HG03457 (cell line): ENCODE data around the gene ARFGAP2.

Source experiments
- ATAC-seq: cut with Tn5 transposase; IDR thresholded peaks from one replicate; pipeline ENCODE4 v1.9.1; 2021; ENCODE audit warnings: moderate number of reproducible peaks; ENCODE audit not compliant: unreplicated experiment

The ARFGAP2 gene

GRCh38 chr11:47172740-47173336, 3.8 kb downstream of the ARFGAP2 start:
- no peak for ATAC-seq

- ATAC-seq: no peak
Observed at GRCh38 chr11:47171856-47172255, 4.8 kb downstream of the ARFGAP2 start.

GRCh38 chr11:47171061-47171838, 5.4 kb downstream of the ARFGAP2 start:
- ATAC-seq: no peak

- ATAC-seq: no peak
Observed at GRCh38 chr11:47166368-47166767, 10.3 kb downstream of the ARFGAP2 start.

GRCh38 chr11:47165253-47165840, 11.3 kb downstream of the ARFGAP2 start:
- no peak for ATAC-seq

DNA sequence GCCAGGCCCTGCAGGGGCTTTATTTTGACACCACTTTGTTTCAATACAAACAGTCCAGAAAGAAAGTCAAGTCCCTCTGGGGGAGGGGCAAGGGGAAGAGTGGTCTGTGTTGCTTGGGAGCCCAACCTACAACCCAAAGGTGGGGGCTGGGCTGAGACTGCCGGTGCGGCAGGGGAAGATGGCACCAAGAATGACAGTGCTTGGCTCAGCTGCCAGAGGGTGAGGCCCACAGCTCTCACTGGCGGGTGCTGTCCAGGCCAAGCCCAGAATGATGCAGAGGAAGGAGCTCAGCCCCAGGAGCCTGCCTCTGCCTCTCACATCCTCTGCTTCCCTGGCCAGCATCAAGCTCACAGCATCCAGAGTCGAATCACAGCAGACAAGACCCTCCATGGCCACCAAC, 12.4 kb downstream of the ARFGAP2 start:
- ATAC-seq: no peak

GRCh38 chr11:47163898-47164297, 12.8 kb downstream of the ARFGAP2 start:
- ATAC-seq: no peak

DNA sequence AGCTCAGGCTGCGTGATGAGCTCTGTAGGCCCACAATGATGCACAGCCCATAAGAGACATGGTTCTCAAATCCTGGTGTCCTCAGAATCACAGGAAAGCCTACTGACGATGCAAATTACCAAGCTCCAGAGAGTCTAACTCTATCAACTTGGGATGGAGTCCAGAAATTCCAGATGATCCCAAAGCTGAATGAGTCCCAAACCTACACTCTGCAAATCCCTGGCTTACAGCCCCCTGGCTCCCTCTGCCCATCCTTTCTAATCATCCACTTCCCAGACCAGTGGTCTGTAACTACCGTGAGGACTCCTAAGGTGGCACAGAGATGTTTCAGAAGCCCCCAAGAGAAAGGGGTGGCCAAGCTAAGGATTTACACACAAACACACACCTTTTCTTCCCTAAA, 13.5 kb downstream of the ARFGAP2 start:
- no peak for ATAC-seq

DNA sequence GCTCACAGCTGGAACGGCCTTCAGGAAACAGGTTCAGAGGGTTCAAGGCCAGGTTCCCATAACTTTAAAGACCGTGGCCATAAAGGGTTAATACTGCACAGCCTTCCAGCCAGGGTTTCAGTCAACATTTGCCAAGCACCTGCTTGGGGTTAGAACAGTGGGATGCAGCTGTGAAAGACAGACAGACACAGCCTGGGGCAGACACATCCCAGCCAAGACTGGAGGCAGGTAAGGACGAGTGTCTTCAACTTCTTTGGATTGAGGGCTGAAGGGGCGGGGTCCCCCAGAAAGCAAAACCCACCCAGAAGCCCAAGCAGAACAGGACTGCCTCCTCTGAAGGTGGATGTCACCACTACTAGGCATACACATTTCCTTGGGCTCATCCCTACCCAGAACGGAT, 14.3 kb downstream of the ARFGAP2 start:
- ATAC-seq: no peak

DNA sequence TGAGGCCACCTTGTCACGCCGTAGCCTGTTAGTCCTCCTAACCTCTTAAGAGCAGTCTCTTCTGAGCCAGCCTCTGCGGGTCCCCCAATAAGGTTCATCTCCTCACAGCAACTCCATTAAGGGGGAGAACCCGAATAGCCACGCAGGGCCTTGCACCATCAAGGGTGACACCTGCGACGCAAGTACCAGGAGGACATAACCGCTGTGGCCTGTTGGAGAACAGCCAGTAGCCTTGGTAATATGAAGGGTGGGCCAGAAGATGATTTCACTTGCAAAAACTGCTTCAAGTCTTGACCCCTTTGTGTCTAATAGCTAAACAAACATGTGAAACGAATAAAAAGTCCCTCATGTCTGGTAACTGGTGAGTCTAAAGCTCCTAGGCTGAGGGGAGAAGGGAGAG, 14.8 kb downstream of the ARFGAP2 start:
- ATAC-seq: no peak

- no peak for ATAC-seq
Observed at GRCh38 chr11:47161134-47161854, 15.4 kb downstream of the ARFGAP2 start.

GRCh38 chr11:47160753-47161133, 15.9 kb downstream of the ARFGAP2 start:
- ATAC-seq: no peak

GRCh38 chr11:47158242-47158641, 18.4 kb downstream of the ARFGAP2 start:
- ATAC-seq: no peak

DNA sequence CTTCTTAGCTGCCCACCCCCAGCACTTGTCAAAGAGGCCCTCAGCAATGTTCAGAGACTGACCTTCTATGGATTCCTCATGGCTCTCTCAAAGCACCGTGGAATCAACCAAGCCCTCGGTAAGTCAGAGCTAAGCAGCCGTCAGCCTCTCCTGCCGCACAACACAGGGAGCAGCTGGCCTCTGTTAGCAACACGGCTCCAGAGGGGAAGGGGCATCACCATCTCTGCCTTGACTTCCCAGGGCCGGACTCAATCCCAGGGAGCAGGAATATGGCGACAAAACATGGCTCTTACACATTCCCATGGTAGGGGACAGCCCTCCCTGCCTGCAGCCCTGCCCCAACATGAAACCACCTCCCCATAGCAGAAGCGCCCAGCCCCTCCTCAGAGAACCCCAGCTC, 18.9 kb downstream of the ARFGAP2 start:
- no peak for ATAC-seq

- ATAC-seq: no peak
Observed at GRCh38 chr11:47156951-47157350, 19.7 kb downstream of the ARFGAP2 start.

DNA sequence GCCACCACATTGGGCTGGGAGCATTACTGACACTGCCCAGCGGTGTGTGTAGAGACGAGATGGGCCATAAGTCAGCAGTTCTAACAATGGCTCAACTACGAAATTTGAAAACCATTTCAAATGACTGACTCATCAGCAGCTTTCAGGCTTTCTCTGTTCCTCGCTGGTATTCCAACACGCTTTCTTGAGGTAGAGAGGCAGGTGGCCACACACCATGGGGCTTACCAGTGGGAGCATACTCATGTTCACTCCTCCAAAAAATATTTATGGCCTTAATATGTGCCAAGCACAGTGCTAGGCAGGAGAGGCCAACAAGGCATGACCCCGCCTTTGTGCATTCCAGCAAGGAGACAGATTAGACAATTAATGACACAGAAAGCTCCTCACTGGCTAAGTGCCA, 20.3 kb downstream of the ARFGAP2 start:
- ATAC-seq: no peak

DNA sequence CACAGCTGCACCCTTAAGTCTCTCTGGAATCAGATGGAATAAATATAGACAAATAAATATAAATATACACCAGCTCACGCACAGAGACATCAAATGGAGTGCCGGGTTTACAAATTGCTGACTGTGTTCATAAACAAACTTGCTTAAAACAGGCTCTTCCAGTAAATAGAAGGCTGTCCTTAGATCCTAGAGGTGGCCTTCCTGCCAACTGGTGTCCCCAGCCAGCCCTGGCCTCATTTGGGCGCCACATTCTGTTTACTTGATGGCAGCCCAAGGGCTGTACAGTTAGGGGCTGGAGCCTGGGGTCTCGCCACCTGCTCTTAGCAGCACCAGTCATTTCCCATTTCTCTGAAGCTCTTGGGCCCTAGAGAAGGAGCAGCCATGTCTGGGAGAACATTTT, 20.8 kb downstream of the ARFGAP2 start:
- ATAC-seq: no peak

DNA sequence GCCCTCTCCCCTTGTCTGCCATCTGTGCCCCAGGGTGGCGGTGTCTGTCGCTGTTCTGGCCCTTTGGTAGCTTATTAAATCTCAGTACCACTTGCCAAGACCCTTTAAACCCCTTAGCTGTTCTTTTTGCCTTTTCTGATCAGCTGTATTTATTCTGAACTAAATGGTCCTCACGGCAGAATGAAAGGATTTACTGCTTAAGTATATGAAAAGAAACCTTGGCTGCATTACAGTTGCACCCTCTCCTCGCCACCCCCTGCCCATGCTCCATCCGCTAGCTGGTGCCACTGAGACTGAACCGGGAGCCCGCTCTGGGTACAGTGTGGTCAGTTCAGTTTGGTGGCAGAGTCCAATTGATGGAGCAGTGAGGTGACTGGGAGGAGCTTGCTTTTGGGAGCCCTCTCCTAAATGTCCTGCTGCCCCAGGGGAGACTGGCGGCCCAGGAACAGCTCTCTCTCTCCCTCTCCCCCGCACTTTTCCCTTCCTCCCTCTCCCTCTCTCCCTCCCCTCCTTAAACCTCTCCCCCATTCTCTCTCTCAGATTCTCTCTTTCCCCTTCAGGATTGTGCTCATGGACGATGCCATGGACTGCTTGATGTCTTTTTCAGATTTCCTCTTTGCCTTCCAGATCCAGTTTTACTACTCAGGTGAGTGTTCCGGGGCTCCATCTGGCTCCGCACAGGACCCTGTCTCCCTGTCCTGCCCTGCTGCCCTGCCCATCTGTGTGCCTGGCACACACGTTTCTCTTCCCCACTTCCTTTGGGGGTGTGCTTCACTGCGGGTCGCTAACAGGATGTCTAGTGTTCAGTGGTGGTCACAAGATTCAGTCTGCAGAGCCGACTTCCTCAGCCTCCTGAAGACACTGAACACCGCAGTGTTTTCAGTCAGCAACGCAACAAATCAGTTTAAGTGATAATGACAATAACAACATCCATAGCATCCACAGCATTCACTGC, 21.8 kb downstream of the ARFGAP2 start:
- ATAC-seq: no peak

DNA sequence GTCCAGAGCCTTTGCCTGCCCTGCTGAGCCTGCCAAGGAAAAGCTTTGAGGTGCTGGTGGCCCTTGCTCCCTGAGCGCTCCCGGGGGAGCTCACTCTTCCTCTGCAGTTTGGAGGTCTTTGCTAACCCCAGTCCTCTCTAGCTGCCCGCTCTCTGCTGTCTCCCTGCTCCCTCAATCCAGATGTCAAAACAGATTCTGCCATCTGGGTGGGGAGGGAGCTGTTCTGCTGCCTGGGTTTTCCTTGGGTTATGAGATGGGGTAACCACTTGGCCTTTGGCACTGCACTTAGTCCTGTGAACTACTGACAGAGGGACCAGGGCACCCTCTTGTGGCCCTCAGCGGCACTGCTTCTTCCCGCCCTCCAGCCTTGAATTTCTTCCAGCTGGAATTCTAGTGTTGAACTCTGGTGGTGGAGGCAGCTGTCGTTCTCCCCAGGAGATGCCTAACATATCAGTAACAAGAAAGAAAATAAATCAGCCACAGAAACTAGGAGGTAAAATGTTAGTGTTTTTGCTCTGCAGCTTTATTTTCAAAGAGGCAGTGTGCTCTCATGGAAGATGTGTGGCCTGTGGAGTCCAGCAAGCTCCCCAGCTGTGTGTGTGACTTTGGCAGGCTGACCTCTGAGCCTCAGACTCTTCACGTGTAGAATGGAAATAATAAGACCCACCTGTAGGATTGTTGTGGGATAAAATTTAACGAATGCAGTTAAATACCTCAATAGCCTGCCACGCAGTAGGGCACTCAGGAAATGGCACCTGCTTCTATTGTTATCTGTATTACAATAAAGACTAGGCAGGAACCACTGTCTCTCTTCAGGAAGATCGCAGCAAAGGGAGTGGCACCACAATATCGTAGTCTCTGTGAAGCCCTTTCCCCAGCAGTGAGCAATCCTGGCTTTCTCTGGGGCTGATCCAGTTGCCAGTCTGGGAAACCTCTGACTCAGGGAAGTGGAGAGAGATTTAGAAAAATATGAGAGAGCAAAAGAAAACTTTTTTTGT, 23.4 kb downstream of the ARFGAP2 start:
- ATAC-seq: no peak
